GM12875 (cell line): ENCODE data around the gene MMS19.
"Not testable (repeated sequence)": the region's sequence is repeated elsewhere in the genome, so short reads cannot be mapped to it uniquely, and the experiment has no call there.

Experiments
- H3K4me3 ChIP-seq: one replicate; pipeline ENCODE4 v1.5.1; 2011; ENCODE audit warnings: low read depth, low read length, control low read depth
- CTCF ChIP-seq: IDR thresholded peaks from 2 replicates; pipeline ENCODE4 v1.5.1; 2011; ENCODE audit warnings: low read depth, mild to moderate bottlenecking, control low read depth, inconsistent platforms, low read length, moderate library complexity, borderline replicate concordance; ENCODE audit not compliant: insufficient read depth

The MMS19 gene

DNA sequence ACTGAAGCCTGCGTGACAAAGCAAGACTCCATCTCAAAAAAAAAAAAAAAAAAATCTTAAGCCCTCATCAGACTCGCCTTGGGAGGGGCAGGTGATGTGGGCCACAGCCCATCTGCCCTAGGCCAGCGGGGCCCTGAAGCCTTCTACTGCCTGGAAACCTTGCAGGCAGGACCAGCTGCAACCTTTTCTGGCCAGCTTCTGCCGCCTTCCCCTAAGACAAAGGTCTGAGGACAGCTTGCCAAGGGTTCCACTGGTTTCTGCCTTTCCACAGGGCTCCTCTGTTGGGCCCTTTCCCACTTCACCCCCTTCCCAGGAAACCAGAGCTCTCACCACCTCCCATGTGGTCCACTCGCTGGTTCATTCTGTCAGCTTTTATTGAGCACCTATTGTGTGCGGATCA is 35.7 kb upstream of the MMS19 start:
- no peak overlapping the region for H3K4me3 ChIP-seq
- no peak for TF ChIP-seq CTCF

DNA sequence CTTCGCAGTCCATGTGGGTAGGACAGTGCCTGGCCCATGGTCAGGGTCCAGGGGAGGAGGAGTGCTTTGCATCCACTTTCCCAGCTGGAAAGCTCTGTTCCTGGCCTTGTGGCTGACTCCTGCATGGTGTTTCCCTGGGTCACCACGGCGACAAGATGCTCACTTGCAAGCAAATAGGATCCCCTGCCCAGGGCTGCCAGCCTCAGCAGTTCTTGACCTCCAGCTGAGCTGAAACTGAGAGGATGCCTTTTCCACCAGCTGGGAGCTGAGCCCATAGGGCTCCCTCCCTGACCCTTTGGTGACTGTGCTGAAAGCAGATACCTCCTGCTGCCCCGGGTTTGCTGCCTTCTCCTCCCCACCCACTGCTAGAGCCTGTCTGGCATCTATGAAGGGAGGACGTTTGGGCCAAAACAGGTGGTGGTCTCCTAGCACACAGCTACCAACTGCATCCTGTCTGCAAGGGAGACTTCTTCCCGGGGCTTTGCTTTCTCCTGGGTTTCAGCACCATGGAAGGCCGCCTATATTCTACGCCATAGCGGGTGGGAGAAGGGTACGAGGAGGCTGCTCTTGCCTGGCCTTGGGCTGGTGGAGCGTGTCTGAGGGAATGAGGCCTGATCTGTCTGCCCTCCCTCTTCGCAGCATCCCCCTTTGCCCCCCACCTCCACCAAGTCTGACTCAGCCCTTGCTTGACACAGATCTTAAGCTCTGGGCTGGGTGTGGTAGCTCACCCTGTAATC is 34.9 kb upstream of the MMS19 start:
- no peak for TF ChIP-seq CTCF
- H3K4me3 ChIP-seq = no peak overlapping the region

GRCh38 chr10:97531401-97531986 is 33.3 kb upstream of the MMS19 start:
- no peak for TF ChIP-seq CTCF
- no peak overlapping the region for H3K4me3 ChIP-seq

- no peak for TF ChIP-seq CTCF
- H3K4me3 ChIP-seq = no peak overlapping the region
Measured at GRCh38 chr10:97529685-97530465, 31.7 kb upstream of the MMS19 start.

GRCh38 chr10:97528876-97529275 is 30.7 kb upstream of the MMS19 start:
- H3K4me3 ChIP-seq = not testable (repeated sequence)

GRCh38 chr10:97525683-97526110 is 27.5 kb upstream of the MMS19 start:
- TF ChIP-seq CTCF = no peak
- no peak overlapping the region for H3K4me3 ChIP-seq

GRCh38 chr10:97525086-97525485 is 26.9 kb upstream of the MMS19 start:
- TF ChIP-seq CTCF = no peak
- no peak overlapping the region for H3K4me3 ChIP-seq
